CD4-positive, alpha-beta T cell treated with Interleukin-2 at 100 ng/mL for 4 hours (primary cell): Measurements from ENCODE around the gene NATD1.

Source experiments
- DNase-seq: peaks from one replicate; pipeline ENCODE4 v3.0.0-alpha.2; 2020; ENCODE audit warnings: low spot score

The NATD1 gene

DNA sequence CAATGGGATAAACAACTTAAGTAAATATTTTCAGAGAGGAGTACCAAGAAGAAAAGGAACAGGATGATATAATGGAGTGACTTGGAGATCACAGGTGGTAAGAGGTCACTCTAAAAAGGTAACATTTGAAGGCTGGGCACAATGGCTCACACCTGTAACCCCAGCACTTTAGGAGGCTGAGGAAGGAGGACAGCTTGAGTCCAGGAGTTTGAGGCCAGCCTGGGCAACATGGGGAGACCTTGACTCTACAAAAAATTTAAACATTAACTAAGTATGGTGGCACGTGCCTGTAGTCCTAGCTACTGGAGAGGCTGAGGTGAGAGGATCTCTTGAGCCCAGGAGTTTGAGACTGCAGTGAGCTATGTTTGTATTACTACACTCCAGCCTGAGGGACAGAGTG, 35.9 kb downstream of the NATD1 start:
- no peak for DNase-seq

- no peak for DNase-seq
These were observed 37.3 kb downstream of the NATD1 start for GRCh38 chr17:21215935-21216334.

GRCh38 chr17:21214777-21215541, 38.3 kb downstream of the NATD1 start:
- DNase-seq = no peak

DNA sequence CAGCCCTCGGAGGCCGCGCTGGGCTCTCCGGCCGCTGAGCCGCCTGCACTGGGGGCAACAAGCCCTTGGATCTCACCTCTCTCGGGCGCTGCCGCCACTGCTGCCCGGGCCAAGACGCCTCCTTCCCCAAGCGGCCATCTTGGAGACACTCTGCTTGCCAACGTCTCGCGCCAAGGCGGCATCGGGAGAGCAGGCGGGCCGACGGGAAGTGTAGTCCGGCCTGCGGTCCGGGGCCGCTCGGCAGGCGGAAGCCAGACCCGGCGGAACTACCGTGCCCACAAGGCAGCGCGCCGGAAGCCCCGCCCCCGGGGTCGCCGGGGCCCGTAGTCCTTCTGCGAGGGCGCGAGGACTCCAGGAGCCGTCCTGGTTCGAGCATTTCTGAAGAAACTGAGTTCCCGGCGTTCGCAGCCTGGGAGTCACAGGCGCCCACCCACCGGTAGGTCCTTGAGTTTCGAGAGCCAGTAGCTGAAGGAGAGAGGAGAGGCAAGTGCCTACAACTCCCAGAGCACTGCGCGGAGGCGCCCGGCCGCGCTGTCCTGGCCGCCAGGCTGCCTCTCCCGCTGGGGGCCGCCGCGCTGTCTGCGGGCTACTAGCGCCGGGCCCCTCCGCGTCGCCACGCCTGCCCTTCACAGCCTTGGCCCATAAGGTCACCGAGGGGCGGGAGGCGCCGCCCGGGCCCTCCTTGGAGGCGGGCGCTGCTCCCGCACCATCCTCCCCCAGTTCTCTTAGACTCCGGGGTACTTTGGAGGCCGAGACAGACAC, 39.0 kb downstream of the NATD1 start, which contains the start of gene TMEM11:
TMEM11 (minus strand) TSS at position 147 of the 762 bp plus-strand sequence; CDS start at position 138, 9 bp downstream.
- peak; percentile 94 for DNase-seq

DNA sequence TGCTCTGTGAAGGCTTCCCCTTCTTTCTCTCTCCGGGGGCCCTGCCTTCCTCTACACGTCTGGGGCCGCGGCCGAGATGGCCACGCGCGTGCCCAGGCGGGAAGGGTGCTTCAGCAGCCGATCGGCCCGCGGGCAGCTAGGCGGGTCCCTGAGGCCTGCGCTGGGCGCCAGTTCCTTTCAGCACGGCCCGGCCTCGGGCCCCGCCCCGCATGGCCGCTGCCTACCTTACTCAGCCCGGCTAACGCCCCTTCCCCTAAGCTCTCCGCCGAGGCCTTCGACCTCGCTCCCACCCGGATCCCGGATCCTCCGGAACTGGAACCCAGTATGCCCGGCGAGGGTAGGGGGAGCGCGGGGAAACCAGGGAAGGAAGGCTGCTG, 39.6 kb downstream of the NATD1 start:
- DNase-seq = no peak

DNA sequence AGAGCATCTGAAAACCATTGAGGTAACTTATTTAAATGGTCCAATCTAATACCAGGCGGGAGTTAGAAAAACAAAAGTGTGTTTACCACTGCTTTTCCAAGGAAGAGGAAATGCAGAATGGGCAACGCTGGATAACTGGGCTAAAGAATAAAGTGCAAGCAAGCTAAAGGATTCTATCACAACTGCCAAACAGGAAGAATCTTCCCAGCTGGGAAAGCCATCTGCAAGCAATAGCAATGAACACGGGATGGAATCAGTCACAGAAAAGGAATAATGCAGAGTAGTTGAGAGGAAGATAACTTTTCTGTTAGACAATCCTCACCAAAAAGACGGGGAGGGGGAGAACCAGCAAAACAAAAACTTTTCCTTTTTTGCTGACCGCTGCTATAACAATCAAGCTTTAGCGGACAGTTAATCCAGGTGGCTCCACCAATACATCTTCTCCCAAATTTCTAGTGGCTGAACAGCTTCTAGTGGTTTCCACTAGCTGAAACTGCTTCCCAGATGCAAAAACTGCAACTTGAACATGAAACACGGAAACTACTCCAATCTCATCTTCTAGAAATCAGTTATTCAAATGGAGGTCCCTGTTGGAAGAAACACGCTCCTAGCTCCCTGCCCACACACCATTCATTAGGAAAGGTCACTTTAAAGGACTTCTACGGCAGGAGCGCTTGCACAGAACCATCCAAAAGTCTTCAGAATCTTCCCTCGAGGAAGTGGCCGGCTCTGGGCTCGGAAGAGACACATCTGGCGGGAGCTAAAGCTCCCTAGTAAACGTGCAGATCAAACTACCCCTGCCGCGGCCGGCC, 40.2 kb downstream of the NATD1 start:
- no peak for DNase-seq

DNA sequence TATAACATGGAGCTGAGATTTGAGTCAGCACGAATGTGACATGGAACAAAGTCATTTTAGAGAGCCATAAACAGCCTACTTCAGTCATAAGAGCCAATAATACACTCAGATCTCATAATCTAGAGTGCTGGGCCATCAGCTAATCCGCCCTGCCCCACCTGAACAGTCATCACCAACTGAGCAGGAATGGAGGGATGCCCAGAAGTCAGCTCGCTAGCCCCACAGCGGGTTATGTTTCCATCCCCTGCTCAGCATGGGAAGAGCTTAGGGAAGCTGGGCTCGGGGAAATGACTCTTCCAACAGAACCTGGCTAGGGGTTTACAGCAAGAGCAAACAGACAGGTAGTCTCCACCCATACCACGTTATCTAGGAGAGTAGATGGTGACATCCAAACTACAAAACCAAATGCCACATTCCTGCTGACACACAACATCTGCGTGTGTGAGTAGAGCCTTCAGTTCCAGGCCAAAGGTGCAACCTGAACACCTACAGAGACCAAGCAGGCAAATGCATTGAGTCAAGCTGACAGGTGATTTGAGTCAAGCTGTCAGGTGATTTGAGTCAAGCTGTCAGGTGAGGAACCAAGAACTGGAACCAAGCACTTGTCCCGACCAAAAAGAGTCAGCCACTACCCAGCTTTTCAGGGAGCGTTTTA, 41.3 kb downstream of the NATD1 start:
- no peak for DNase-seq

DNA sequence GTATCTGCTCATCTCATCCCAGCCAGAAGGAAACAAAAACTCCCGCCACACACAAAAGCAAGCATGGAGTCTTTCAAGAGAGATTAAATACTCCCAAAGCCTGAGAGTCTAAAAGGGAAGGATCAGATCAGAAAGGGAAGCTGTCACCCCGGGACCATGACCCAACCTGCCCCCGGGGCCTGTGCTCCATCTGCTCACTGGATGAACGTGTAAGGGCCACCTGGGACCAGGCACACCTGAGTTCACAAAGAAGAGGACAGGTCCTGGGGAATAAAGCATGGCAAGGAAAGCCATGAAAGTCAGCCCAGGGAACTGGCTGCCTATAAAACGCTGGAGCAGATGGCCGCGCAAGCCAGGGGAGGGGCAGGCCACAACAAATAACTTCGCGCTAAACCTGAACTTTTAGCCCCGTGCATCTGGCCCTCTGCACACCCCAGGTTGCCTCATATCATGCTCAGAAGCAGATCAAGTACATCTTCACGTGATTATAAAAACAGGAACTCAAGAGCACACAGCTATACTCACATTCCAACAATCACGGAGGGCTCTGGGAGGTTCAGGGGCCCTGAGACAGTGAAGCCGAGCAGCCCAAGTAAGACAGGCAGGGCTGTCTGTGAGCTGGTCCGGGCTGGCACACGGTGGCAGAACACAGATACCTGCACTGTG, 42.7 kb downstream of the NATD1 start:
- DNase-seq = no peak

DNA sequence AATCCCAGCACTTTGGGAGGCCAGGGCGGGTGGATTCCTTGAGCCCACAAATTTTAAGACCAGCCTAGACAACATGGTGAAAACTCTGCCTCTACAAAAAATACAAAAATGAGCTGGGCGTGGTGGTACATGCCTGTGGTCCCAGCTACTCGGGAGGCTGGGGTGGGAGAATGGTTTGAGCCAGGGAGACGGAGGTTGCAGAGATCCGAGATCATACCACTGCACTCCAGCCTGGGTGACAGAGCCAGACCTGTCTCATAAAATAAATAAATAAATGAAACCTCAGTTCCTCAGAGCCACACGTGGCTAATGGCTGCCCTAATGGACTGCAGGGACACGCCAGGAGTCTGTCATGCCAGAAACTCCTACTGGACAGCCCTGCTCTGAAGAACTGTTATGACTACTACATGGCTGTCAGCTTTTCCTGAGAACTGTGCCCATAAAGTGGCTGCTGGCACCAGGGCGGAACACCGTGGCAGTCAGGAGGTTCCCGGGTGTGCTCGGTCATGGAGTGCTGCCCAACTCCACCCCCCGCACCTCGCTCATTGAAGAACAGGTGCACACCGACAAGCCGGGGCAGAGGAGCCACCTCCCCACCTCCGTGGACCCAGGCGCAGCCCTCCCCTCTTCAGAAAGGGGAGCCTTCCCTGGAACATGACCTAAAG, 43.6 kb downstream of the NATD1 start:
- DNase-seq = no peak

GRCh38 chr17:21208352-21208751, 44.9 kb downstream of the NATD1 start:
- DNase-seq = no peak

DNA sequence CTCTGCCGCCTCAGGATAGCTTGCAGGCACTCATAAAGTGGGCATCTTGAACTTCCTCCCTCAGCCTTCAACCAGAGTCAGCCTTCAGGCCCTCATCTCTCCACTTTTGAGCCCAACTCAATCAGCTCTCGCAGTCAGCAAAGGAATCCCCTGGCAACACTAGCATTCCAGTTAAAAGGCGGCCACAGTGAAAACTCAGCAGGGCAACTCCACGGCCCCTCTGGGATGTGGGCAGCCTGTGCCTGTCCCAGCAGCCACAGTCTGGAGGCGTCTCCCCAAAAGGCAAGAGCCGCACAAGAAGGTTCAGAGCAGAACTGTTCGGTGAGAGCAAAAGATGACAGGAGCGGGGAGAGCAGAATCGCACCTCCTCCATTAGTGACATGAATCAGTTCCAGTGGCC, 48.3 kb downstream of the NATD1 start:
- DNase-seq = no peak

- no peak for DNase-seq
These were observed 50.7 kb downstream of the NATD1 start for GRCh38 chr17:21202512-21202911.

- DNase-seq = no peak
These were observed 51.3 kb downstream of the NATD1 start for GRCh38 chr17:21201874-21202273.

GRCh38 chr17:21201298-21201595, 52.0 kb downstream of the NATD1 start:
- DNase-seq = no peak

DNA sequence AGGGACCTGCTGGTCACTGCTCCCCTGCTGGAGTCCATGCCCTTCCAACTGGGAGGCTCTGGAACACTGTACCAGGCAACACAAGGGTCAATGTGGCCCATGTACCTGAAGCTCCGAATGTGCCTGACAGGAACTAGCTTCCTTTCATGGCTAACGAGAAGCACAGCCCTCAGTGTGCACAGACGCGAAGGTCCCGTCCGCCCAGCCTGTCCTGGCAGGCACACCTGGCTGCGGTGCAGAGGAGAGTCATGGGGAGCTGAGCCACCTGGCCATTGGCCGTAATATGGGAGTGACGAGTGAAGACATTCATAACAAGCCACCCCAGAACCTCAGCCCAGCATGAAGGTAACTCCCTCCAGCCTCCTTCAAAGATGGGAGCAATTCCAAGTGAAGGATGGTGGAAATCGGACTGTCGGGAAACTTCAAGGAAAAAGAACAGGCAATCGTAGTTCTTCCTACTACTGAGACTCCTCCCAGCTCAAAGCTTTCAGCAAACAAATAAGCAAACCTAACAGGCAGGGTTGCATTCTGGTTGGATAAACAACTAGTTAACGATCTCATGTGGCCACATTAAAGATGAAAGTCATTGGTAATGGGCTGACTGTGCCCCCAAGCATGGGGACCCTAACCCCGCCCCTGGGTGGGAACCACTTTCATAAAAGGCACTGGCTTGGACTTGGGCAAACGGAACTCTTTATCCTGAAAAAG, 52.5 kb downstream of the NATD1 start:
- no peak for DNase-seq

DNA sequence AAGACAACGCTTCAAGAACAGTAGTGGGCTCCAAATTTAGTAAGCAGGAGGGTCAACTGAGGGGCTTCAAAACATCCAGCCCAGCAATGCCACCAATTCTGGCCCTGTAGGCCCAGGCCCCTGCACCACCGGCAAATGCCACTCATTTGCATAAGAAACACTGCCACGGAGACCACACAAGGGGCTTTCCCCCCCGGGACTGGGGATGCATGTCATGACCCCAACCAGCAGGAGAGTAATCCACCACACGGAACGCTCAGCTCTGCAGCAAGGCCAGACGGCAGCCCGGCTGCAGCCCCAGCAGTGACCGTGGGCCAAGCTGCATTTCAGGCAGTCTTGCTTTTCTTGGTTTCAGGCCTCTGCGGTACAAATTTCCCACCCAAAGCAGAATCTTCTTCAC, 53.4 kb downstream of the NATD1 start:
- DNase-seq = no peak

GRCh38 chr17:21199311-21199710, 53.9 kb downstream of the NATD1 start:
- DNase-seq = no peak

DNA sequence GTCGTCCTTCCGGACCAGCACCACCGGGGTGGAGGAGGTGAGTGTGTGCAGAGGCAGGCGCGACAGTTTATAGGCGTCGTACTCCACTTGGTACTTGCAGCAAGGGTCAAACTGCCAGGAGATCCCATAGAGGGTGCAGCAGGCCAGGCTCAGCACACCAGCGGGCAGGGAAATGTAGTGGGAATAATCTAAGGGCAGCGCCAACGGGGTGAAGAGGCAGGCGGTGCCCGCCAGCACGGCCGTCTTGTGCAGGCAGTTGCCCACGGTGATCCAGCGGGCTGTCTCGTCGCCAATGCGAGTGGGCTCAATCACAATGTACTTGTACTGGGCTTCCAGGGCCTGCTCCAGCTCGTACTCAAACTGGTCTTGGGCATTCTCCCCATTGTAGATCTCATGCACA, 54.8 kb downstream of the NATD1 start:
- no peak for DNase-seq

GRCh38 chr17:21196126-21196525, 57.1 kb downstream of the NATD1 start:
- DNase-seq = no peak

DNA sequence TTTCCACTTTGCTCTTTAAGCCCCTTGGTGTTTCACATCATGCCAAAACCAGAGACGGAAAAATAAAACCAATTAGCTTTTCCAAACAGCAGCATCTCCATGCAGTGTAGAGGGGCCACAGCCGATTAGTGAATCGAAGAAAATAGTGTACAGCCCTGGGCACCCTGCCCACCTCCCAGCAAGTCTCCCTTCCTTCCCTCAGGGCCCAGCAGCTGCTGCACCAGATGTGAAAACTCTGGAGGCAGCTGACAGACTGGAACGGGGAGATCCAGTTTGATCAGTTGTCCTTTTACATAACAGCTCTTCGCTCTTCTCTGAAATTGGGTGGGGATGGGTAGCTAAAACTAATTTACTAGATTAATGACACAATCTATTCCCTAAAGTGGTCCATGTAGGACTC, 58.5 kb downstream of the NATD1 start:
- no peak for DNase-seq

DNA sequence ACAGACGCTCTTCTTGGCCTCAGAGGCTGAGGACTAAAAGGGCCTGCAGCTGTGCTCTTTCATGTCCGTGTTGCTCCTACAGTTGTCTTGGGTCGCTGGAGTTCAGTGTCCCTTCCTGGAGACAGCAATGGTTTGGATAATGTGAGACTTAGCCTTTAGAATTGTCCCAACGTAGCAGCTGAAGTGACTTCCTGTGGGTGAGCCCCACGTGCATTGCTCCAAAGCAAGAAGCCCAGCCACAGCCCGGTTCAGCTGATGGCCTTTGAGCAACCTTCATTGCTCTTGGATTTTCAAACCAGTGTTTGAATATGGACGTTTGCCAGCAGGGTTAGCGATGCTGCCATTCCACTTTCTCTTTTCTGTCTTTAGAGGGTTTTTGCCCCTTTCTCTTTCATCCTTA, 59.0 kb downstream of the NATD1 start:
- no peak for DNase-seq
